ENCODE measurements around the gene KCNC1.
A peak's percentile ranks its signal among the peaks of the same experiment; 100 is the strongest.

DNA sequence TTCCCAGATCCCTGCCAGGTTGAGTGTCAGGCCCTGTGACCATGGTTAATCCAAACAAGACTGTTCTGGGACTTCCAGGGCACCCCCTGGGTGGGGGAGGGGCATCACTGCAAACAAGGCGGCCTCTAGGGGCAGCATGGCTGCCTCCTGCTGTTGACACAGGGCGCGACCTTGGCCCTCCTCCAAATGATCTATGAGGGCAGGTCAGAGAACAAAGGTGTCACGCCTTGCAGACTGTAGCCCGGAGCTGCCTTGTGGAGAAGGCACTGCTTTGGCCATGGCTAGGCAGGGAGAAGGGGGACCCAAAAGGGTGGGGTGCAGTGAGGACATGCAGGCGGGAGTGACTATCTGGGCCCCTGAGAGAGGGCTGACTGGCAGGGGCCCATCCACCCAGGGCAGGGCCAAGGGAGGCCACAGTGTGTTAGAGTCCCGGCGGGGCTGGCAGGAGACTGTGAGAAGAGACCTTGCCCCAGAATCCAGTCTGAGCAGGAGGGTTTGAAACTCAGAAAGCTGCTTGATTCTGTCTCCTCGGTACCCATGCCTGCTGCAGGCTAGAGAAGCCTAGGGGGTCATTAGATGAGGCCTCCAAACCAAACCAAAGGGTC lies 35.6 kb downstream of the KCNC1 start:
- TF ChIP-seq, protein P1, sequence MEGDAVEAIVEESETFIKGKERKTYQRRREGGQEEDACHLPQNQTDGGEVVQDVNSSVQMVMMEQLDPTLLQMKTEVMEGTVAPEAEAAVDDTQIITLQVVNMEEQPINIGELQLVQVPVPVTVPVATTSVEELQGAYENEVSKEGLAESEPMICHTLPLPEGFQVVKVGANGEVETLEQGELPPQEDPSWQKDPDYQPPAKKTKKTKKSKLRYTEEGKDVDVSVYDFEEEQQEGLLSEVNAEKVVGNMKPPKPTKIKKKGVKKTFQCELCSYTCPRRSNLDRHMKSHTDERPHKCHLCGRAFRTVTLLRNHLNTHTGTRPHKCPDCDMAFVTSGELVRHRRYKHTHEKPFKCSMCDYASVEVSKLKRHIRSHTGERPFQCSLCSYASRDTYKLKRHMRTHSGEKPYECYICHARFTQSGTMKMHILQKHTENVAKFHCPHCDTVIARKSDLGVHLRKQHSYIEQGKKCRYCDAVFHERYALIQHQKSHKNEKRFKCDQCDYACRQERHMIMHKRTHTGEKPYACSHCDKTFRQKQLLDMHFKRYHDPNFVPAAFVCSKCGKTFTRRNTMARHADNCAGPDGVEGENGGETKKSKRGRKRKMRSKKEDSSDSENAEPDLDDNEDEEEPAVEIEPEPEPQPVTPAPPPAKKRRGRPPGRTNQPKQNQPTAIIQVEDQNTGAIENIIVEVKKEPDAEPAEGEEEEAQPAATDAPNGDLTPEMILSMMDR (IDR thresholded peaks at IDR 0.05), result peak in 4 of 5 experiments; percentile 35 to 68 (median 50)
- TF ChIP-seq POLR2A (IDR thresholded peaks at IDR 0.05) (no peak), EP300 (IDR thresholded peaks at IDR 0.05; ENCODE audit: low read depth) (no peak)
